Colonic mucosa (tissue), 4 donors: ENCODE data around the gene OTOGL. TPM values are rescaled to one million over a fixed set of nuclear protein-coding genes. Genes with fewer than 3 reads are reported as not detected.

Experiments used
- DNase-seq: peaks from one replicate; pipeline ENCODE4 v3.0.0-alpha.2; 2020
- H3K27ac ChIP-seq: fragments of 200-600 bp; one replicate; pipeline ENCODE4 v1.8.0; 2021
- H3K27me3 ChIP-seq: fragments of 200-600 bp; one replicate; pipeline ENCODE4 v1.8.0; 2021
- H3K36me3 ChIP-seq: fragments of 200-600 bp; one replicate; pipeline ENCODE4 v1.8.0; 2021
- H3K4me1 ChIP-seq: fragments of 200-600 bp; one replicate; pipeline ENCODE4 v1.8.0; 2021; ENCODE audit warnings: mild to moderate bottlenecking
- H3K4me3 ChIP-seq: fragments of 200-600 bp; one replicate; pipeline ENCODE4 v1.8.0; 2021
- H3K9ac ChIP-seq, 2 donors: one replicate each; pipeline ENCODE4 v1.7.0; 2013; ENCODE audit warnings: control low read depth in 2 of 2, low read depth in 2 of 2, low read length in 2 of 2
- H3K9me3 ChIP-seq: fragments of 200-600 bp; one replicate; pipeline ENCODE4 v1.8.0; 2021
- CTCF ChIP-seq: fragments of 200-600 bp; IDR thresholded peaks from one replicate; pipeline ENCODE4 v1.8.0; 2022; ENCODE audit warnings: antibody characterized with exemption, mild to moderate bottlenecking
- intact Hi-C: fragments of 100-400 bp; cut with DNase I; formaldehyde crosslinking; loops from one replicate; pipeline ENCODE4 v1.14.1; 2022
- total RNA-seq, 2 donors: library from RNA; stranded (reverse); fragmentation: NEBNext Ultra II Directional in 1 of 2; extraction: Animal tissue kit (Norgen Biotek cat#: 25700) in 1 of 2; gene quantifications; one replicate each; pipeline ENCODE4 v1.2.1, GENCODE V29; 2021
- donor health status: healthy.
- donor health status: DM: no; HTN: no; CAD: no.
- donor health status: DM: no; HTN: no; CAD: no.

Gene OTOGL
- total RNA-seq, 2 donors from 2014 or later = 0.08 to 0.27 TPM

DNA sequence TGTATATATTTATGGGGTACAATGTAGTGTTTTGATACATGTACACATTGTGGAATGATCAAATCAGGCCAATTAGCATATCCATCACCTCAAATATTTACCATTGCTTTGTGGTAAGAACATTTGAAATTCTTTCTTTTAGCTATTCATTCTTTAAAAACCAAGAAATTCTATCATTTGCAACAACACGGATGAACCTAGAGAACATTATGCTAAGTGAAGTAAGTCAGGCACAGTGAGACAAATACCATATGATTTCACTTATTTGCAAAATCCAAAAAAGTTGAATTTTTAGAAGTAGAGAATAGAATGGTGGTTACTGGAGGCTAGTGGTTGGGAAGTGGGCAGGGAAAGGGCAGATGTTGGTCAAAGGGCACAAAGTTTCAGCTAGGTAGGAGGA, 215.4 kb downstream of the OTOGL start:
- H3K36me3 ChIP-seq = no peaks in the 10 kb centered on the region
- H3K27ac ChIP-seq = no peak overlapping the region
- intact Hi-C loops = no loop called here
- TF ChIP-seq CTCF = no peak
- no peak overlapping the region for H3K4me3 ChIP-seq
- DNase-seq = no peak
- H3K4me1 ChIP-seq = no peaks in the 10 kb centered on the region
- no peak overlapping the region for H3K9ac ChIP-seq
- H3K27me3 ChIP-seq = no peaks in the 10 kb centered on the region
- H3K9me3 ChIP-seq = no peaks in the 10 kb centered on the region

- Histone ChIP-seq H3K9ac (no peak overlapping the region), H3K4me3 (no peak overlapping the region), H3K27me3 (no peaks in the 10 kb centered on the region), H3K9me3 (no peaks in the 10 kb centered on the region), H3K4me1 (no peaks in the 10 kb centered on the region), H3K36me3 (no peaks in the 10 kb centered on the region), H3K27ac (no peak overlapping the region)
- TF ChIP-seq CTCF = no peak
- DNase-seq = no peak
- intact Hi-C loops = no loop called here
These were observed 216.9 kb downstream of the OTOGL start for GRCh38 chr12:80316222-80316621.

DNA sequence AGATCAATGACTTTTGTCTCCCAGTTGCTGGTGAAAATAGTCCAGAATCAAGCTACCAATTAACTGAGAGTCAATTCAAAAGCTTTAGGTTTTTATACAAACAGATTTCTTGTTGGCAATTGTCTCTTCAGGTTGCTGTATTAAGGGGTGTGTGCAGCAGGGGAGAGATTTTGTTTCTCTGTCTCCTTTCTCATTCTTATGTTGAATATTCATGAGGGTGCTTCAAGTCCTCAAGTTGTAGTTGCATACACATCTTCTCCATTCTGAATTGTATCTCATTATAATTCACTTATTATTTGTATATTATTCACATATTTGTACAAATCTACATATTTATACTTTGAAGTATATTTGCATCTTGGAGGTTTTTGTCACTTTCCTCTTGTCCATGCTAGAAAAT, 218.0 kb downstream of the OTOGL start:
- H3K36me3 ChIP-seq = no peaks in the 10 kb centered on the region
- TF ChIP-seq CTCF = no peak
- no peaks in the 10 kb centered on the region for H3K4me1 ChIP-seq
- no peak overlapping the region for H3K4me3 ChIP-seq
- no peaks in the 10 kb centered on the region for H3K9me3 ChIP-seq
- no peak overlapping the region for H3K27ac ChIP-seq
- intact Hi-C loops = no loop called here
- no peaks in the 10 kb centered on the region for H3K27me3 ChIP-seq
- no peak for DNase-seq
- H3K9ac ChIP-seq = no peak overlapping the region

DNA sequence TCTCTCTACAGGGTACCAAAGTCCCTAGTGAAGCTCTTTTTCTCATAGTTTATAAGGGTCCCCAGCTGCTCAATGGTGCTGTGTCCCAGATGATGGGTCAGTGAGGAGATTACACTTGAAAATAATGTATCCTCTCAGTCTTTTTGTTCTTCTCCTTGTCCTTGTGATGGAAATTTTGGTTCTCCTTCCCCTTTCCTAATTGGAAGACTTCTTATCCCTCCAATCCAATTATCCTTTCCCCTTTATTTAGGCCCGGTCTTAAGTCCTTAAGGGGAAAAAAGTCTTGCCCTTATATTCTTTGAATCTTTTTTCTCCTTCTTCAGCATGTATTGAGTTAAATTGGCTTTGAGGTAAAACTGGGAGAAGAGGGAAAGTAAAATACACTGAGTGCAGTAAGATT, 218.6 kb downstream of the OTOGL start:
- Histone ChIP-seq H3K36me3 (no peaks in the 10 kb centered on the region), H3K4me1 (no peaks in the 10 kb centered on the region), H3K9me3 (no peaks in the 10 kb centered on the region), H3K27ac (no peak overlapping the region), H3K4me3 (no peak overlapping the region), H3K9ac (no peak overlapping the region), H3K27me3 (no peaks in the 10 kb centered on the region)
- no peak for TF ChIP-seq CTCF
- intact Hi-C loops = no loop called here
- DNase-seq = no peak

GRCh38 chr12:80320121-80320678, 220.9 kb downstream of the OTOGL start:
- H3K36me3 ChIP-seq = no peaks in the 10 kb centered on the region
- no peaks in the 10 kb centered on the region for H3K4me1 ChIP-seq
- TF ChIP-seq CTCF = no peak
- H3K4me3 ChIP-seq = no peak overlapping the region
- no peaks in the 10 kb centered on the region for H3K9me3 ChIP-seq
- intact Hi-C loops = no loop called here
- DNase-seq = no peak
- no peak overlapping the region for H3K9ac ChIP-seq
- H3K27me3 ChIP-seq = no peaks in the 10 kb centered on the region
- H3K27ac ChIP-seq = no peak overlapping the region
